ENCODE results near the gene TAS2R46.
"Not testable (repeated sequence)": the region's sequence is repeated elsewhere in the genome, so short reads cannot be mapped to it uniquely, and the experiment has no call there.

Gene TAS2R46, protein sequence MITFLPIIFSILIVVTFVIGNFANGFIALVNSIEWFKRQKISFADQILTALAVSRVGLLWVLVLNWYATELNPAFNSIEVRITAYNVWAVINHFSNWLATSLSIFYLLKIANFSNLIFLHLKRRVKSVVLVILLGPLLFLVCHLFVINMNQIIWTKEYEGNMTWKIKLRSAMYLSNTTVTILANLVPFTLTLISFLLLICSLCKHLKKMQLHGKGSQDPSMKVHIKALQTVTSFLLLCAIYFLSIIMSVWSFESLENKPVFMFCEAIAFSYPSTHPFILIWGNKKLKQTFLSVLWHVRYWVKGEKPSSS

DNA sequence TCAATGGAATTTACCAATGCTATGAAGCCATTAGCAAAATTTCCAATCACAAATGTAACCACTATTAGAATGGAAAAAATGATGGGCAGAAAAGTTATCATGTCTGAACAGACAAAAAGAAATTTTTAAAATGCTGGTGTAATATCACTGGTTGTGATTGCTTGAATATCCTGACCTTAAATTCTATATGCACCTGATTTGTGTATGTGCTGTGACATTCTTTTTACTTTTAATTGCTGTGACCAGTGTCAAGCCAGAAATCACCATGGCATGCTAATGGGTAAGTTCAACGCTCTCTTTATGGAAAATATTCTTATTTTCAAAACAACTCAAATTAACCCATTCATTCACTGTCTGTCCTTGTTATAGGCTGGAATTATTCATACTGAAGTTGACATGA lies at the start of gene TAS2R46:
Gene TAS2R46, minus strand, starts transcription at position 101 of the 400 bp plus-strand sequence. Its CDS starts 0 bp downstream, at position 101.
- not testable (repeated sequence) for DNase-seq

DNA sequence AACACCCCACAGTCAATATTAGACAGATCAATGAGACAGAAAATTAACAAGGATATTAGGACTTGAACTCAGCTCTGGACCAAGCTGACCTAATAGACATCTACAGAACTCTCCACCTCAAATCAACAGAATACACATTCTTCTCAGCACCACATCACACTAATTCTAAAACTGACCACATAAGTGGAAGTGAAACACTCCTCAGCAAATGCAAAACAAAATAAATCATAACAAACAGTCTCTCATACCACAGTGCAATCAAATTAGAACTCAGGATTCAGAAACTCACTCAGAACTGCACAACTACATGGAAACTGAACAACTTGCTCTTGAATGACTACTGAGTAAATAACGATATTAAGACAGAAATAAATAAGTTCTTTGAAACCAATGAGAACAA lies 49.1 kb upstream of the TAS2R46 start:
- not testable (repeated sequence) for DNase-seq

DNA sequence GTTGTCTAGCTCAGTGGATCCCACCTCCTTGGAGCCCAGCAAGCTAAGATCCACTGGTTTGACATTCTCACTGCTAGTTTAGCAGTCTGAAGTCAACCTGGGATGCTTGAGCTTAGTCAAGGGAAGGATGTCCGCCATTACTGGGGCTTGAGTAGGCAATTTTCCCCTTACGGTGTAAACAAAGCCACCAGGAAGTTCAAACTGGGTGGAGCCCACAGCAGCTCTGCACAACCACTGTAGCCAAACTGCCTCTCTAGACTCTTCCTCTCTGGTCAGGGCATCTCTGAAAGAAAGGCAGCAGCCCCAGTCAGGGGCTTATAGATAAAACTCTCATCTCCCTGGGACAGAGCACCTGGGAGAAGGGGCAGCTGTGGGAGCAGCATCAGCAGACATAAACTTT lies 46.8 kb upstream of the TAS2R46 start:
- DNase-seq, result no peak

DNA sequence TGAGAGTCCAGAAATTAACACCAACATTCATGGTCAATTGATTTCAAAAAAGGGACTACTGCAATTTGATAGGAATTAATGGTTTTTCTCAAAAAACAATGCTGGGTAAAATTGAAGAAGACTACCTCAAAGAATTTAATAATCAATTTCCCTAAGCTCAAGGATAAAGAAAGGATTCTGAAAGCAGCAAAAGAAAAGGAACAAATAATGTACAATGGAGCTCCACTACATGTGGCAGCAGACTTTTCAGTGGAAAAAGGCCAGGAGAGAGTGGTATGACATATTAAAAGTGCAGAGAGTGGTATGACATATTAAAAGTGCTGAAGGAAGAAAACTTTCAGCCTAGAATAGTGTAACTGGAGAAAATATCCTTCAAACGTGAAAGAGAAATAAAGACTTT lies 45.6 kb upstream of the TAS2R46 start:
- no peak for DNase-seq

DNA sequence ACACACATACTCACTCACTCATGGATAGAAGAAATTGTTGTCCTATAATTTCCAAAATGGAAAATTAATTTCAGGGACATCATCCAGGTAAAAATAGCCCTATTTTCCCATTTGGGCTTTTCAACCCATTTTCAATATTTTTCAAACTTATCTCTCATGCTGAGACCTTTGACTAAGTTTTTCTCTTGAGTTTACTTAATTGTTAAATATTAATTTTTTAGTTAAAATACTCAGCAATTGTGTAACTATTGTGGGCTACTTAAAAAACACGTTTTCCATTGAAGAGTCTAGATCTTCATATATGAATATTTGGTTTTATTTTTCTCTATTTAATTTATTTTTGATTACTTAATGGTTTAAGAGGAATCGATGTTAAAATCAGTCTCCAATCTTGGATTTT lies 44.2 kb upstream of the TAS2R46 start:
- DNase-seq, result no peak

DNA sequence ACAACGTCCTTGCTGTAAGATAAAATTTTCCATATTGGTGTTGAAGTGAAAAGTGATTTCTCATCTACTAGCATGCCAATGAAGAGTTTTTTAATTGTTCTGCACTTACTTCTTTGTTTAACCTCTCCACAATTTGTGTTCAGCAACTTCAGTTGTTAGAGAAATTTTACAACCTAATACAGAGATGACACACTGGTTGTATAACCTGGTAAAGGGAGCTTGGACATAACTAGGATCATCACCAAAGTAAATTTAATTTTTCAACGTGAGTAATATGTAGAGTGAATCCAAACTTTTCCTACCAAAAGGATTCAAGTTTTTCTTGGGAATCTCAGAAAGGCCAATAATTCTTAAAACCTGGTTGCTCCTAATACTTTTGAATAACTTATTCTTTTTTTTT lies 43.5 kb upstream of the TAS2R46 start:
- no peak for DNase-seq

DNA sequence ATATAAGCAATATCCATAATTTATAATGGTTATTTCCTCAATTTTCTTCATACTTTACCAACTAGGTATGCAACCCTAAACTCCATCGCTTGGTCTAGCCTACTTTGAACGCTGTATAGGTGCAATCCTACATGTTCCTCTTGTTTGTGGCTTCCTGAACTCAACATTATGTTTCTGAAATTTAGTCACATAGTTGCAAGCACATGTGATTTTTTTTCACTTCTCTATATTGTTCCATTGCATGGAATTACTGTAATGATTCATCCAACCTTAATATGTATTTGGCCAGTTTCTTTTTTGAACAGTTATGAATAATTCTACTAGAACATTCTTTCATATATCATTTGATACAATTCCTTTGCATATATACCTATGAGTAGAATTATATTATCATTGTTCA lies 32.8 kb upstream of the TAS2R46 start:
- DNase-seq, result not testable (repeated sequence)

DNA sequence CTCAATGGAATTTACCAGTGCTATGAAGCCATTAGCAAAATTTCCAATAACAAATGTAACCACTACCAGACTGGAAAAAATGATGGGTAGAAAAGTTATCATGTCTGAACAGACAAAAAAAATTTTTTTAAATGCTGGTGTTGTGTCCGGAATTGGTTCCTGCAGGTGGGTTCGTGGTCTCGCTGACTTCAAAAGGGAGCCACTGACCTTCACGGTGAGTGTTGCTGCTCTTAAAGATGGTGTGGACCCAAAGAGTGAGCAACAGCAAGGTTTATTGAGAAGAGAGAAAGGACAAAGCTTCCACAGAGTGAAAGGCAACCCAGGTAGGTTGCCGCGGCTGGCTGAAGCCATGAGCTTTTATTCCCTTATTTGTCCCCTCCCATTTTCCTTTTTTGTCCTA lies 30.0 kb upstream of the TAS2R46 start, which contains the start of gene TAS2R43:
Gene TAS2R43, minus strand, starts transcription at position 186 of the 400 bp plus-strand sequence. Its CDS starts 84 bp downstream, at position 102.
- DNase-seq, result no peak

DNA sequence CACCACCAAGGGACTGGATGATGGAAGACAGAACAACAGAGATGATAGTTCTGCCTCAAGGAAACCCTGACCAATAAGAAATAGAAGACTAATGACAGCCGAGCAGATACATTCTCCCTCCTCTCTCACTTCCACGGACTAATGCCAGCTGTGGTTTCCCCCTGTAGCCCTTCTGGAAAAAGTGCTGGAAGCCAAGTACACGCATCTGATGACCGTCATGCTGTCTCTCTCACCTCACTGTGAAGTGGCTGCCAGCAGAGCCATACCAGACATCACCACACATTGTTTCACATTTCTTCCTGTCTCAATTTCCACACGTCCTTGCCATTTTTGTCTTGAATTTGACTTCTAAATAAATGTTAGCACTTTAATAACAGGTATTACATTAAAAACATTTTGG lies 27.2 kb upstream of the TAS2R46 start:
- no peak for DNase-seq

DNA sequence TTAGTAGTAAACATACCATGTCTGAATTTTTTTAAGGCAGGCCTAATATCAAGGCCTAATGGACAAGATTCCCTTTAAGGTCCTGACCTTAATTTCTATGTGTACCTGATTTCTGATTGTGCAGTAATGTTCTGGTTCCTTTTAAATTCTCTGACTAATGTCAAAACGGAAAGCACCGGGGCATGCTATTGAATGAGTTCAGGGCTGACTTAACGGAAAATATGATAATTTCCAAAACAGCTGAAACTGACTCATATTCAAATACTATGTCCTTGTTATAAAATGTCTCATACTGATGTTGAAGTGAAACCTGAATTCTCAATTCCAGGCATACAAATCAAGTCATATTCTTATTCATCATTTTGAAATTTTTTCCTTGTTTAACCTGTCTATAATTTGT lies 23.3 kb upstream of the TAS2R46 start:
- DNase-seq, result no peak

DNA sequence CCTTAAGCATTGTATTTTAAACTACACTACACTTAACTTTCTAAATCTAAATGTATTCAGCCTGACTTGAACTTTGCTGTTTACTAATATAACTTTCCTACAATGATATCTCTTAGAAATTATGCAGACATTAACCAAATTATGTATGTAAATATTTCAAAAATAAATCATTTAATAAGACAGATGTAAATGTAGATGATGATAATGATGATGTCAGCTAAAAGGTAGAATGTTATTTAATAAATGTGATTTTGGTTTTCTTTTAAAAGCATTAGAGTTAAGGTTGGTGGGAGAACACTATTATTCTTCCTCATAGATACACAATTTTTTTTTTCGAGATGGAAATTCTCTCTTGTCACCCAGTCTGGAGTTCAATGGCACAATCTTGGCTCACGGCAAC lies 19.9 kb upstream of the TAS2R46 start:
- DNase-seq, result no peak

DNA sequence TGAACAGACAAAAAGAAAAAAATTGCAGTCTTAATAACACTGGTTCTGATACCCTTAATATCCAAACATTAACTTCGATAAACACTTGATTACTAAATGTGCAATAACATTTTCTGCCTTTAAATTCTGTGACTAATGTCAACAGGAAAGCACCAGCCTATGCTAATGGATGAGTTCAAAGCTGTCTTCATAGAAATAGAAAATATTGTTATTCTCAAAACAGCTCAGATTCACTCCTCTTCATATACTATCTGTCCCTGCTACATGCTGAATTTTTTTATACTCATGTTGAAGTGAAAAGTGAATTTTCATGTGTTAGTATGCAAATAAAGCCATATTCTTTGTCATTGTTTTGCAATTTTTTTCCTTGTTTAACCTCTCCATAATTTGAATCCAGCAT lies 16.2 kb upstream of the TAS2R46 start:
- no peak for DNase-seq

DNA sequence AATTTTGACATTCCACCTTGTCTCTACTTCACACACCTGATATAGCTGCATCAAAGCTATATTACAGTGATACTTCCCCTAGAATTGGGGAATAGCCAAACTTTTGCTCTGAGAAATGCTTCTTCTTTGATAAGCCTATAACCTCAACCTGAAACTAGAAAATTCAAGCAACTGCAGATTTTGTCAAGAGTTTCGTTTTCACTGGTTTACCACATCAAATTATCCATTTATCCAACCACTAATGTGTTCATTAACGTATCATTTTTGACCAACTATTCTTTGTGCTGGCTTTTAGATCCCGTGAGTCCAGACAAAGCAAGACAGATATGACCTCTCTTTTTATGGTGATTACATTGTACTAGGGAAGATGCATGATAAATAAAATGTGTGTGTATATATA lies 13.5 kb upstream of the TAS2R46 start:
- no peak for DNase-seq

DNA sequence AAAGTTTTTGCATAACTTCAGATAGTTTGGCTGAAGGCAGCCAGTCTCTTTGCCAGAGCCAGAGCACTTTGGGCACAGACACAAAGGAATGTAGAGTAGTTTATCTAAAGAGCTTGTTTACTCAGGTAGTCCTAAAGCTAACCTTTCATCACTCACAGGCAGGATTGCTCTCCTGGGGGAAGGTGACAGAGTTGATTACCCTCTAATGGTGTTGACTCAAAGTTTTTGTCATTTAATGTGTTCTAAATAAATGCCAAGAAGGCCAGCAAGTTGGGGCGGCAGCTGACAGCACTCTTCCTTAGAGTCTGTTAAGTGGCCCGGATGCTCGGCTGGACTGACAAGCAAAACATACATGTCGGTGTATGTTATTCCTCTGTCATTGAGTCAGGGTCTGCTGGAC lies 9.3 kb upstream of the TAS2R46 start:
- no peak for DNase-seq

DNA sequence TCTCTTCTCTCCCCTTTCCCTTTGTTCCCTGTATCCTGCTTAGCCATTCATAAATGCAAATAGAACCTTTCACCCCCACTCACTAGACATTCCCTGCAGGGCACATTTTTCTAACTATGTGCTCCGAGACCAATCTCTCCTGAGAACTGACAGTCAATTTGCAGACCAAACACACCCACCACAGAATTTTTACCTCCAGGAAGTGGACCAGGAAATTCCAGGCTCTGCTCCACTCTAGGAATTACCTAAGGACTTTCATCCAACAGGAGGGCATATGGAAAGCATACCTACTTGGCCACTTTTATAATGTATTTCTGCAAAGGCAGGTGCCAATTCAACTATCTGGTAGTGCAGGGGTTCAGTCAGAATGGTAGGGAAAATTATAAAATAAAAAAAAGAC lies 8.9 kb upstream of the TAS2R46 start:
- no peak for DNase-seq

DNA sequence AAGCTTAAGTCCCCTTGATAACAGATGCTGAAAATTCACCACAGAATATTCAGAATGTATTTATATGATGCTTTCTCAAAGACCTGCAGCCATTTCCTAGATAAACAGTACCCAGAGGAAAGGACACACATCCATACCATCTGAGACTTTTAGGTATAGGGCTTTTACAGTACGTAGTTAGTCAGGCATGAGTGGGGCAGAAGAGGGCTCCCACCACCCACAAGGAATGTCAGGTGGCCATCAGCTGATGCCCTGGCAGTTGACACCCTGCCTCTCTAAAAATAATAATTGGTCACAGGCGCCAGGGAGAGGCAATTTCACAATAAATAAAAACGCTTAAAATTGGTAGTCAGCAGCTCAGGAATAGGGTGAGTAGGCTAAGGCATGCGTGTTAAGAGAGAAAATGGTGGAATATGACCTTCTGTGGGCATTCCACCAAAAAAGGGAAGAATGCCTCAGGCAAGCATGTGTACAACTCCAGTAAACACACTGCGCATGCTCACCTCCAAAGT lies 7.8 kb upstream of the TAS2R46 start:
- no peak for DNase-seq

DNA sequence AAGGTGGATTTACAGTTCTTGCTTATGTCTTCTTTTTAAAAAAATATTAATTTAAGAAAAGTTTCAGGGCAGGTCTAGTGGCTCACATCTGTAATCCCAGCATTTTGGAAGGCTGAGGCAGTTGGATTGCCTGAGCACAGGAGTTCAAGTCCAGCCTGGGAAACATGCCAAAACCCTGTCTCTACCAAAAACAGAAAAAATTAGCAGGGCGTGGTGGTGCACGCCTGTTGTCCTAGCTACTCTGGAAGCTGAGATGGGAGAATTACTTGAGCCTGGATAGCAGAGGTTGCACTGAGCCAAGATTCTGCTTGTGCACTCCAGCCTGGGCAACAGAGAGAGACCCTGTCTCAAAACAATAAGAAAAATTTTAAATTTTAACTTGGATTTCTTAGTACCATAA lies 5.4 kb upstream of the TAS2R46 start:
- peak; percentile 10 for DNase-seq

DNA sequence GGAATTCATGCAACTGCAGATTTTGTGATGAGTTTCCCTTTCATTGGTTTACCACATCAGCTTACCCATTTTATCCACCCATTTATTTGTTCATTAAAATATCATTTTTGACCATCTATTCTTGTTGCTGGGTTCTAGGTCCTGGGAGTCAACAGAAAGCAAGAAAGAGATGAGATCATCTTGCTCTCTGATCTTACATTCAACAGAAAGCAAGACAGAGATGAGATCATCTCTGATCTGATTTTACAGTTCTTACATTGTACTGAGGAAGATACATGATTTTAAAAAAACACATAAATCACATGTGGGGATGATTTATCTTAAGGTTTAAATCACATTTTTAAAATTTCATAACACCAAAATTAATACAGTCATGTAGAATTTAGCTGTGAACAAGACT lies 2.3 kb downstream of the TAS2R46 start:
- DNase-seq, result peak; percentile 20

DNA sequence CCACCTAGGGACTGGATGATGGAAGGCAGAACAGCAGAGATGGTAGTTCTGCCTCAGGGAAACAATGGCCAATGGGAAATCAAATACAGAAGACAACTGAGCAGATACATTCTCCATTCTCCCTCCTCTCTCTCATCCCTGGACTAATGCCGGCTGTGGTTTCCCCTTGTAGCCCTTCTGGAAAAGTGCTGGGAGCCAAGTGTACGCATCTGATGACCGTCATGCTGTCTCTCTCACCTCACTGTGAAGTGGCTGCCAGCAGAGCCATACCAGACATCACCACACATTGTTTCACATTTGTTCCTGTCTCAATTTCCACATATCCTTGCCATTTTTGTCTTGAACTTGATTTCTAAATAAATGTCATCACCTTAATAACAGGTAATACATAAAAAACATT lies 3.1 kb downstream of the TAS2R46 start:
- DNase-seq, result no peak

DNA sequence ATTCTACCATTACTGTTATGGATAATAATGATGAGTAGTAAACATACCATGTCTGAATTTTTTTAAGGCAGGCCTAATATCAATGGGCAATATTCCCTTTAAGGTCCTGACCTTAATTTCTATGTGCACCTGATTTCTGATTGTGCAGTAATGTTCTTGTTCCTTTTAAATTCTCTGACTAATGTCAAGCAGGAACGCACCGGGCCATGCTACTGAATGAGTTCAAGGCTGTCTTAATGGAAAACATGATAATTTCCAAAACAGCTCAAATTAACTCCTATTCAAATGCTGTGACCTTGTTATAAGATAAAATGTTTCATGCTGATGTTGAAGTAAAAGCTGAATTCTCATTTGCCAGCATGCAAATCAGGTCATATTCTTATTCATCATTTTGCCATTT lies 6.8 kb downstream of the TAS2R46 start:
- no peak for DNase-seq

DNA sequence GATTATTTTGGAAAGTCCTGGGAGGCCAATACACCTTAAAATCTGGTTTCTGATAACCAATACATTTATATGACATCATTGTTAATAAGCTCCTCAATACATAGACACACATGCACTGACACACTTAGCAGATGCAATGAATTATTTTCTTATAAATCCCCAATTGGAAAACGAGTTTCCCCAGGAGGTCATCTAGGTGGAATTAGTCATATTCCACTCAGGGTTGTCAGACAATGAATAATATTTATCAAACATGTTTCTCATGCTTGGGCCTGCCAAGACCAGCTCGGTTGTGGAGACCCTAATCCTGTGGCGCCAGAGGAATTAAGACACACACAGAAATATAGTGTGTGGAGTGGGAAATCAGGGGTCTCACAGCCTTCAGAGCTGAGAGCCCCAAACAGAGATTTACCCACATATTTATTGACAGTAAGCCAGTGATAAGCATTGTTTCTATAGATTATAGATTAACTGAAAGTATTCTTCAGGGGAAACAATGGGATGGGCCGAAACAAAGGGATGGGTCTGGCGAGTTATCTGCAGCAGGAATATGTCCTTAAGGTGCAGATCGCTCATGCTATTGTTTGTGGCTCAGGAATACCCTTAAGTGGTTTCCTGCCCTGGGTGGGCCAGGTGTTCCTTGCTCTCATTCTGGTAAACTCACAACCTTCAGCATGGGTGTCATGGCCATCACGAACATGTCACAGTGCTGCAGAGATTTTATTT lies 12.1 kb downstream of the TAS2R46 start:
- DNase-seq, result not testable (repeated sequence)

DNA sequence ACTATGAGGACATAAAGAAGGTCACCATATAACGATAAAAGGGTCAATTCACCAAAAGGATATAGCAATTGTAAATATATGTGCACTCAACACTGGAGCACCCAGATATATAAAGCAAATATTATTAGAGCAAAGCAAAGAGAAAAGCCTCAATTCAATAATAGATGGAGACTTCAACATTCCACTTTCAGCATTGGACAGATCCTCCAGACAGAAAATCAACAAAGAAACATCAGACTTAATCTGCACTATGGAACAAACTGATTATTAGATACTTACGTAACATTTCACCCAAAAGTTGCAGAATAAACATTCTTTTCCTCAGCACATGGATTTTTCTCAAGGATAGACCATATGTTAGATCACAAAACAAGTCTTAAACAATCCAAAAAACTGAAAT lies 20.7 kb downstream of the TAS2R46 start:
- DNase-seq, result not testable (repeated sequence)

DNA sequence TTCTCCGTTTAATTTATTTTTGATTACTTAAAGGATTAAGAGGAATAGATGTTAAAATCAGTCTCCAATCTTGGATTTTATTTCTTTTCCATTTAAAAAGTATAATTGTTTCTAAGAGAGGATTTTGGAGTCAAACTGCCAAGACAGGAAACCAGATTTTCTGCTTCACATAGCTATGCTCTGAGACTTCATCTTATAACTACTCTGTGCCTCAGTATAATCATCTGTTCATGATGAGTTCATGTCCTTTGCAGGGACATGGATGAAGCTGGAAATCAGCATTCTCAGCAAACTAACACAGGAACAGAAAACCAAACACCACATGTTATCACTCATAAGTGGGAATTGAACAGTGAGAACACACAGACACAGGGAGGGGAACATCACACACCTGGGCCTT lies 21.9 kb downstream of the TAS2R46 start:
- peak; percentile 19 for DNase-seq

DNA sequence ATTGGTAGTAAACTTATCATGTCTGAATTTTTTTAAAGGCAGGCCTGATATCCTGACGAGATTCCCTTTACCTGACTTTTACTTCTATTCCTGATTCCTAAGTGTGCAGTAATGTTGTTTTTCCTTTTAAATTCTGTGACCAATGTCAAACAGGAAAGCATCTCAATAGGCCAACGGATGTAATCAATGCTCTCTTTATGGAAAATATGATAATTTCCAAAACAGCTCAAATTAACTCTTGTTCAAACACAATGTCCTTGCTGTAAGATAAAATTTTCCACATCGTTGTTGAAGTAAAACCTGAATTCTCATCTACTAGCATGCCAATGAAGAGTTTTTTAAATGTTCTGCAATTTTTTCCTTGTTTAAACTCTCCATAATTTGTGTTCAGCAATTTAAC lies 22.9 kb downstream of the TAS2R46 start:
- no peak for DNase-seq
